Left lung (tissue), 10 donors: ENCODE results near the gene FAM193A. TPM values are rescaled to one million over a fixed set of nuclear protein-coding genes. Genes with fewer than 3 reads are reported as not detected.

ENCODE experiments used
- ATAC-seq: fragments of 200-7000 bp; cut with Tn5 transposase; one replicate; pipeline ENCODE4 v1.9.1; 2020; ENCODE audit warnings: moderate library complexity
- DNase-seq, 4 donors: peaks; one replicate each; pipeline ENCODE4 v3.0.0-alpha.2; 2013 to 2020
- H3K27ac ChIP-seq, 2 donors: fragments of 200-600 bp; sonication (generic) in 1 of 2; one replicate each; pipeline versions ENCODE4 v1.5.0 to v1.8.0; 2020 to 2021
- H3K27me3 ChIP-seq, 2 donors: fragments of 200-600 bp; sonication (generic) in 1 of 2; one replicate each; pipeline versions ENCODE4 v1.5.0 to v1.8.0; 2020 to 2021
- H3K36me3 ChIP-seq, 2 donors: fragments of 200-600 bp; sonication (generic) in 1 of 2; one replicate each; pipeline versions ENCODE4 v1.5.0 to v1.8.0; 2020 to 2021
- H3K4me1 ChIP-seq, 2 donors: fragments of 200-600 bp; one replicate each; pipeline ENCODE4 v1.8.0; 2021
- H3K4me3 ChIP-seq, 2 donors: fragments of 200-600 bp; sonication (generic) in 1 of 2; one replicate each; pipeline versions ENCODE4 v1.5.0 to v1.8.0; 2020 to 2021; ENCODE audit warnings: mild to moderate bottlenecking in 1 of 2
- H3K9me3 ChIP-seq, 2 donors: fragments of 200-600 bp; sonication (generic) in 1 of 2; one replicate each; pipeline versions ENCODE4 v1.5.0 to v1.8.0; 2020 to 2021
- CTCF ChIP-seq, 2 donors: fragments of 200-600 bp; sonication (generic) in 1 of 2; IDR thresholded peaks; one replicate each; pipeline versions ENCODE4 v1.5.0 to v1.8.0; 2021; ENCODE audit warnings: antibody characterized with exemption in 2 of 2
- intact Hi-C, 2 donors: fragments of 100-400 bp; cut with DNase I; formaldehyde crosslinking; loops; one replicate each; pipeline versions ENCODE4 v1.11.2 to v1.14.2; 2022
- polyA plus RNA-seq, 6 donors: library from polyadenylated mRNA; unstranded; fragments of 120-200 nt; gene quantifications; one replicate each; pipeline ENCODE4 v1.2.1, GENCODE V29; 2013; ENCODE audit not compliant: insufficient read length in 6 of 6
- total RNA-seq, 2 donors: library from RNA; stranded (reverse); fragmentation: NEBNext Ultra II Directional; extraction: Animal tissue kit (Norgen Biotek cat#: 25700); gene quantifications; one replicate each; pipeline ENCODE4 v1.2.1, GENCODE V29; 2021
- donor health status: DM: no; HTN: yes; CAD: no.
- donor health status: DM: no; HTN: no; CAD: no.

Gene FAM193A
- total and polyA plus RNA-seq, 8 donors, result 22.3 to 35.9 (median 30.6) TPM

- peaks cover 0 to 69% of the 10 kb centered on the region in 2 donors for H3K36me3 ChIP-seq
- DNase-seq, result peak in 2 of 4 donors; percentile 22
- no peak overlapping the region for H3K27ac ChIP-seq
- no peak for TF ChIP-seq CTCF (IDR thresholded peaks at IDR 0.05)
- peaks cover 0 to 3% of the 10 kb centered on the region in 2 donors for H3K4me1 ChIP-seq
- intact Hi-C loops, result no loop called here
- ATAC-seq, result no peak
- no peaks in the 10 kb centered on the region for H3K27me3 ChIP-seq
- H3K9me3 ChIP-seq, result no peaks in the 10 kb centered on the region
- no peak overlapping the region for H3K4me3 ChIP-seq
Observed at GRCh38 chr4:2728806-2729532, 192.5 kb downstream of the FAM193A start.

- peaks cover 0 to 69% of the 10 kb centered on the region in 2 donors for H3K36me3 ChIP-seq
- no peak for ATAC-seq
- no peaks in the 10 kb centered on the region for H3K9me3 ChIP-seq
- H3K4me1 ChIP-seq, result peaks cover 0 to 3% of the 10 kb centered on the region in 2 donors
- intact Hi-C loops, result no loop called here
- no peak for TF ChIP-seq CTCF (IDR thresholded peaks at IDR 0.05)
- H3K27ac ChIP-seq, result no peak overlapping the region
- no peaks in the 10 kb centered on the region for H3K27me3 ChIP-seq
- DNase-seq, result peak in 2 of 4 donors; percentile 17 to 30
- no peak overlapping the region for H3K4me3 ChIP-seq
Observed at GRCh38 chr4:2729533-2729875, 193.1 kb downstream of the FAM193A start.

- TF ChIP-seq CTCF (IDR thresholded peaks at IDR 0.05), result no peak
- Histone ChIP-seq H3K4me1 (peaks cover 0 to 3% of the 10 kb centered on the region in 2 donors), H3K27ac (no peak overlapping the region), H3K4me3 (no peak overlapping the region), H3K27me3 (no peaks in the 10 kb centered on the region), H3K36me3 (peaks cover 0 to 56% of the 10 kb centered on the region in 2 donors), H3K9me3 (peaks cover 0 to 12% of the 10 kb centered on the region in 2 donors)
- intact Hi-C loops, result no loop called here
- DNase-seq, result peak in 1 of 4 donors; percentile 74
- no peak for ATAC-seq
Observed at GRCh38 chr4:2731907-2732317, 195.5 kb downstream of the FAM193A start.

GRCh38 chr4:2732526-2732925, 196.1 kb downstream of the FAM193A start:
- H3K4me3 ChIP-seq, result no peak overlapping the region
- TF ChIP-seq CTCF (IDR thresholded peaks at IDR 0.05), result no peak
- no peak overlapping the region for H3K27ac ChIP-seq
- DNase-seq (peak in 1 of 4 donors; percentile 62), ATAC-seq (no peak)
- H3K36me3 ChIP-seq, result peaks cover 0 to 52% of the 10 kb centered on the region in 2 donors
- H3K4me1 ChIP-seq, result peaks cover 0 to 3% of the 10 kb centered on the region in 2 donors
- intact Hi-C loops, result no loop called here
- no peaks in the 10 kb centered on the region for H3K27me3 ChIP-seq
- H3K9me3 ChIP-seq, result peaks cover 0 to 12% of the 10 kb centered on the region in 2 donors

- H3K27me3 ChIP-seq, result no peaks in the 10 kb centered on the region
- DNase-seq (peak in 1 of 4 donors; percentile 58), ATAC-seq (peak; percentile 22)
- intact Hi-C loops, result no loop called here
- H3K36me3 ChIP-seq, result peaks cover 0 to 48% of the 10 kb centered on the region in 2 donors
- no peak overlapping the region for H3K4me3 ChIP-seq
- no peak for TF ChIP-seq CTCF (IDR thresholded peaks at IDR 0.05)
- H3K27ac ChIP-seq, result no peak overlapping the region
- peaks cover 0 to 3% of the 10 kb centered on the region in 2 donors for H3K4me1 ChIP-seq
- peaks cover 0 to 12% of the 10 kb centered on the region in 2 donors for H3K9me3 ChIP-seq
Observed at GRCh38 chr4:2733001-2733843, 196.8 kb downstream of the FAM193A start.
